PC-9 (cell line): ENCODE data around the gene COL20A1.

Experiments
- CTCF ChIP-seq: fragments of 200-600 bp; sonication (generic); conservative IDR thresholded peaks from 2 replicates; pipeline ENCODE4 v1.6.1; 2017; ENCODE audit warnings: mixed run types, antibody characterized with exemption, mild to moderate bottlenecking, moderate library complexity
- EZH2 ChIP-seq: fragments of 200-600 bp; sonication (generic); IDR thresholded peaks from 2 replicates; pipeline ENCODE4 v1.8.0; 2017; ENCODE audit warnings: antibody characterized with exemption, low read depth

- TF ChIP-seq CTCF (no peak), EZH2 (no peak)
Measured at GRCh38 chr20:63311833-63312243, 18.9 kb downstream of the COL20A1 start.
